Right cardiac atrium (tissue), 5 donors: ENCODE measurements around the gene PACRG. TPM values are rescaled to one million over a fixed set of nuclear protein-coding genes. Genes with fewer than 3 reads are reported as not detected.

ENCODE experiments used
- ATAC-seq, 2 donors: fragments of 200-7000 bp; cut with Tn5 transposase; one replicate each; pipeline versions ENCODE4 v1.8.0 to v1.9.1; 2020; ENCODE audit warnings: moderate library complexity in 2 of 2, mild to moderate bottlenecking in 1 of 2
- DNase-seq, 3 donors: peaks; one replicate each; pipeline ENCODE4 v3.0.0-alpha.2; 2020
- H3K27ac ChIP-seq: one replicate; pipeline ENCODE4 v1.5.1; 2013; ENCODE audit warnings: mild to moderate bottlenecking, low read length, control low read depth, moderate library complexity
- H3K27me3 ChIP-seq: one replicate; pipeline ENCODE4 v1.6.1; 2013; ENCODE audit not compliant: control insufficient read depth, insufficient read depth
- H3K4me1 ChIP-seq: one replicate; pipeline ENCODE4 v1.6.1; 2013; ENCODE audit warnings: low read length; ENCODE audit not compliant: control insufficient read depth, insufficient read depth
- H3K4me3 ChIP-seq: one replicate; pipeline ENCODE4 v1.5.1; 2013; ENCODE audit warnings: low read length, control low read depth
- H3K9me3 ChIP-seq: one replicate; pipeline ENCODE4 v1.6.1; 2013; ENCODE audit warnings: low read length; ENCODE audit not compliant: control insufficient read depth
- WGBS: extraction: QIAGEN DNeasy Blood & Tissue Kit; methylation state at CpG from one replicate; pipeline ENCODE4 v1.1.7; 2013; 5-methylcytosine and 5-hydroxymethylcytosine counted together
- intact Hi-C, 4 donors: fragments of 100-400 bp; cut with DNase I; formaldehyde crosslinking; loops; one replicate each; pipeline versions ENCODE4 v1.11.0 to v1.14.0; 2022 to 2023
- polyA plus RNA-seq: library from polyadenylated mRNA; stranded (reverse); fragments of 200-250 nt; gene quantifications from one replicate; pipeline ENCODE4 v1.2.3, GENCODE V29; 2013
- total RNA-seq, 4 donors: library from RNA; stranded (reverse); fragmentation: NEBNext Ultra II Directional; extraction: Animal tissue kit (Norgen Biotek cat#: 25700); gene quantifications; one replicate each; pipeline ENCODE4 v1.2.1, GENCODE V29; 2021
- donor health status: healthy with polysubstance abuse.
- donor health status: DM: no; HTN: yes; CAD: no.
- donor health status: DM: no; HTN: no; CAD: no.
- donor health status: DM: no; HTN: yes; CAD: no; lungs with severe emphysema.
- donor health status: DM: yes; HTN: yes; CAD: no.

The PACRG gene
- total and polyA plus RNA-seq, 5 donors = 3.9 to 9.4 (median 4.9) TPM

DNA sequence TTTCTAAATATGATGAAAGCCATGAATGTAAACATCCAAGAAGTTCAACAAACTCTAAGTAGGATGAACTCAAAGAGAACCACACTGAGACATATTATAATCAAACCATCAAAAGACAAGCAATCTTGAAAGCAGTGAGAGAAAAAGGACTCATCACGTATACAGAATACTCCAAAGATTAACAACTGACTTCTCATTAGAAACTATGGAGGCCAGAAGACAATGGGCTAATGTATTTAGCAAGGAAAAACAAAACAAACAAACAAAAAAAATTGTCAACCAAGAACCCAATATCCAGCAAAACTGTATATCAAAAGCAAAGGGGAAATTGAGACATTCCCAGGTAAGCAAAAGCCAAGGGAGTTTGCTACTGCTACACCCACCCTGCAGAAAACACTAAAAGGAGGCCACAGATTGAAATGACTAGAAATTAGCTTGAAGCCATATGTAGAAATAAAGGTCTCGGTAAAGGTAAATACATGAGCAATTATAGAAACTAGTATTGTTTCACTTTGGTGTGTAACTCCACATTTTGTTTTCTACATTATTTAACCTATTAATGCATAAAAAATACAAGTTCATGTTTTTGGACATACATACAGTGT, 385.7 kb downstream of the PACRG start:
- H3K9me3 ChIP-seq = no peaks in the 10 kb centered on the region
- ATAC-seq = no peak
- intact Hi-C loops = no loop called here
- WGBS = 82% methylated on average over 2 of the region's 2 CpGs
- no peak for DNase-seq
- no peaks in the 10 kb centered on the region for H3K27me3 ChIP-seq
- H3K4me1 ChIP-seq = no peaks in the 10 kb centered on the region
- no peak overlapping the region for H3K4me3 ChIP-seq
- H3K27ac ChIP-seq = no peak overlapping the region

DNA sequence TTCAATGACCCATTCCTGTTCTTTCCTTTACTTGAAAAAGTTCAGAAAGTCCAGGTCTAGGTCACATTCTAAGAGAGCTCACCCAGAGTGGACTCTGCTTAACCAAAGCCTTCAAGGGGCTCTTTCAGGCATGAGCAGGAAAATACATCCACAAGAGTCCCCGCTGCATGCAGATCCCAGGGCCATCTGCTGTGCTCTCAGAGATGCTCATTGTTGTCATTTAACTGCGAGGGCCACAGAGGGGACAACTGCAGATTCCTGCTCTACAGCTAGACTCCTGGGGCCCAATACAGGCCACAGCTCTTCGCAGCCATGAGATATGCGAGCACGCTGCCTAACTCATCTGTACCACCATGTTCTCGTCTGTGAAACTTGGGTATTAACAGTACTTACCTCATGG, 391.2 kb downstream of the PACRG start:
- Histone ChIP-seq H3K4me1 (no peaks in the 10 kb centered on the region), H3K27ac (no peak overlapping the region), H3K9me3 (no peaks in the 10 kb centered on the region), H3K27me3 (no peaks in the 10 kb centered on the region), H3K4me3 (no peak overlapping the region)
- no peak for DNase-seq
- intact Hi-C loops = no loop called here
- WGBS = 96% methylated on average over 6 of the region's 6 CpGs
- no peak for ATAC-seq

DNA sequence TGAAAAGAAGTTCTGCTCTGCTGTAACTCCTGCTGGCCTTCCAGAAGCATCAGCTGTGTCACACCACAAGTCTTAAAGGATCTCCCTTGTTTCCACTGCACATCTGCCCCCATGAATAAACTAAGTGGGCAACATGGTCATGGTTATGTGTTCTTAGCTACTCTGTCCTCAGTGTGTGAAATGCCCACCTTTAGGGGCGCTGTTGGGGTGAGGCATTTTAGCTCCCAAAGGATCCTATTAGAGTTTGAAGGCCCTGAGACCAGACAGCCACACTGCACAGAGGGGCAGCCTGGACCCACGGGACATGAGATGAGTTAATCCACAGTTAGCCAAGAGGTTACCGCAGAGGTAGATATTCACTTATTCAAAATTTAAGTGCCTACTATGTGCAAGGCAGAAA, 392.4 kb downstream of the PACRG start:
- ATAC-seq (no peak), DNase-seq (no peak)
- no peaks in the 10 kb centered on the region for H3K27me3 ChIP-seq
- no peak overlapping the region for H3K27ac ChIP-seq
- 83% methylated on average over 3 of the region's 3 CpGs for WGBS
- no peaks in the 10 kb centered on the region for H3K9me3 ChIP-seq
- H3K4me1 ChIP-seq = no peaks in the 10 kb centered on the region
- H3K4me3 ChIP-seq = no peak overlapping the region
- intact Hi-C loops = no loop called here

DNA sequence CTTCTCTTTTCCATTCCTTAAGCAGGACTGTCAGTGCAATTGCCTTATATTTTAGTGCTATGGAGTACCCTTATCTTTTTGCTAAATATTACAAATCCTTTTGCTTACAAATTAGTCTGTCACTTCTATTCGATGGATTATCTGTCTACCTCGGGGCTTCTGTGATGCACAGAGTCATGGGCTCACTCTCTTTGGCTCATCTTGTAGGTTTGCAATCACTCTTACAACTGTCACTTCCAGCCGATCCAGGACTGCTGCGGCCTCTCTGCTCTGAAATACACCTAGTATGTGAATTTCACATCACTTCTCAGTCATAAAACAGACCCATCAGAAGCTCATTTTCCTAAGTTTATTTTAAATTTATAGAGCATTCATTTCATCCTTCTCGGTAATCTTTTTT, 393.5 kb downstream of the PACRG start:
- H3K4me1 ChIP-seq = no peaks in the 10 kb centered on the region
- intact Hi-C loops = no loop called here
- H3K27ac ChIP-seq = no peak overlapping the region
- 87% methylated on average over 5 of the region's 5 CpGs for WGBS
- no peak for ATAC-seq
- no peaks in the 10 kb centered on the region for H3K9me3 ChIP-seq
- no peak for DNase-seq
- H3K27me3 ChIP-seq = no peaks in the 10 kb centered on the region
- H3K4me3 ChIP-seq = no peak overlapping the region

DNA sequence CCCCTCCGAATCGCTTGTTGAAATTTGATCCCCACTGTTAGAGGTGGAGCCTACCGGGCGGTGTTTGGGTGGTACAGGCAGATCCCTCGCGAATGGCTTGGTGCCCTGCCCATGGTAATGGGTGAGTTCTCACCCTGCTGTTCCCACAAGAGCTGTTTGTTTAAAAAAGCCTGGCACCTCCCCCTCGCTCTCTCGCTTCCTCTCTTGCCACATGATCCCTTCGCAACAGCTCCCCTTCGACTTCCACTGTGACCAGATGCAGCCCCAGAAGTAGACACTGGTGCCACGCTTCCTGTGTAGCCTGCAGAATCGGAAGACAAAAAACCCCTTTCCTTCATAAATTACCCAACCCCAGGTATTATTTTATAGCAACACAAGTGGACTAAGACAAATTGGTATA, 394.6 kb downstream of the PACRG start:
- no peaks in the 10 kb centered on the region for H3K4me1 ChIP-seq
- H3K4me3 ChIP-seq = no peak overlapping the region
- H3K27ac ChIP-seq = no peak overlapping the region

DNA sequence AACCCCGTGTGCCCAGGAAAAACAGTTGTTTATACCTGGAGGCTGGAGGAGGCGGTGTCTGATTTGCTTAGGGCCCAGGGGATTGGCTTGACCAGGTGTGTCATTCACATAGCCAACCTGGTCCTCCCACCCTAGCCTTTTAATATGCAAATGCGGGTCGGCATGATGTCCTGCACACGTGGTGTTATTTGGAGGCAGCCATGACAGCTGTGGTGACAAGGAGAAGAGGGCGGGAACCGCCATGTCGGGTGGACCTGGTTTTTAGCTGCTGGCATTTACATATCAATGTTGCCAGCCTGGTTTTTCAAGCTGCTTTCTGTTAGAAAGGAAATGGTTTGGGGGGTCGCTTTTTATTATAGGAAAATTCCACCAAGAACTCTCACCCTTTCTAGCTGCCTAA, 395.3 kb downstream of the PACRG start:
- Histone ChIP-seq H3K27me3 (no peaks in the 10 kb centered on the region), H3K27ac (no peak overlapping the region), H3K4me3 (no peak overlapping the region), H3K4me1 (no peaks in the 10 kb centered on the region), H3K9me3 (no peaks in the 10 kb centered on the region)
- 85% methylated on average over 9 of the region's 9 CpGs for WGBS
- intact Hi-C loops = no loop called here
- no peak for DNase-seq
- ATAC-seq = no peak

More for the DNA sequence above, 394.6 kb downstream of the PACRG start:
- WGBS = 93% methylated on average over 12 of the region's 12 CpGs
- Histone ChIP-seq H3K9me3 (no peaks in the 10 kb centered on the region), H3K27me3 (no peaks in the 10 kb centered on the region)
- DNase-seq = no peak
- no peak for ATAC-seq
- intact Hi-C loops = no loop called here

DNA sequence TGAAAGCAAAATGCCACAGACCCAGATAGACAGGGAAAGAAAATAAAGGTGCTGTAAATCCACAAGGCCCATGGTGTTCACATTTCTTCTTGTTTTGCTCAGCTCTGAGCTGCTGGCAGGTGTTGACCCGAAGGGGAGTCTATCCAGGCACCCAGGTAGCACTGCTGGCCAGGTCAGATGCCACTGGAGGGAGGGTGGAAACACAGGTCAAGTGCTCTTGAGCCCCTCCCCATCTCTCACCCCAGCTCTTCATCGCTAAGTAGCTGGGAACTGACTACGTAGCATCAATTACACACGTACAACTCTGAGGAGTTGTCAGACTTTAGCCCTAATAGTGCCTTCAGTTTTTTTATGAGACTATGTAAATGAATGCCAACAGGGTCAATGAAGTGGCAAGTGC, 399.0 kb downstream of the PACRG start:
- ATAC-seq (no peak), DNase-seq (no peak)
- H3K4me1 ChIP-seq = no peaks in the 10 kb centered on the region
- H3K27ac ChIP-seq = no peak overlapping the region
- intact Hi-C loops = no loop called here
- no peaks in the 10 kb centered on the region for H3K27me3 ChIP-seq
- WGBS = 92% methylated on average over 4 of the region's 4 CpGs
- H3K4me3 ChIP-seq = no peak overlapping the region
- no peaks in the 10 kb centered on the region for H3K9me3 ChIP-seq

DNA sequence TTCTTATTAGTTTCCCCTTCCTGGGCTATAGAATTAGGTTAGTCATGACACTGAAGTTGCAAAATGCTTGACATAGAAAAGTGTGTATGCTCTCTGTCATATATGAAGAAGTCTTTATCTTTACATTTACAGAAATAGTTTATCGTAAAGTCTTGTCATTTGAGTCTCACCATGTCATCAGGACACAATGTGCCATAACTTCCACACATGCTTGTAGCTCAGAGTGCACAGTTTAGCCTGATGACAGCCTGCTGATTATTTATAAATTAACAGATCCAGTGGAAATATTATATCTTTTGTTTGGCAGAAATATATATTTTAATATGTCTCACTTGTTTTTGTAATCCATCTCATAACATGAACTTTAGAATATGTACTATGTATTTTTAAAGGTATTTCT, 399.8 kb downstream of the PACRG start:
- ATAC-seq (no peak), DNase-seq (no peak)
- WGBS = 62% methylated on average over 1 of the region's 1 CpG
- no peak overlapping the region for H3K4me3 ChIP-seq
- H3K27me3 ChIP-seq = no peaks in the 10 kb centered on the region
- H3K9me3 ChIP-seq = no peaks in the 10 kb centered on the region
- H3K4me1 ChIP-seq = no peaks in the 10 kb centered on the region
- intact Hi-C loops = no loop called here
- H3K27ac ChIP-seq = no peak overlapping the region

DNA sequence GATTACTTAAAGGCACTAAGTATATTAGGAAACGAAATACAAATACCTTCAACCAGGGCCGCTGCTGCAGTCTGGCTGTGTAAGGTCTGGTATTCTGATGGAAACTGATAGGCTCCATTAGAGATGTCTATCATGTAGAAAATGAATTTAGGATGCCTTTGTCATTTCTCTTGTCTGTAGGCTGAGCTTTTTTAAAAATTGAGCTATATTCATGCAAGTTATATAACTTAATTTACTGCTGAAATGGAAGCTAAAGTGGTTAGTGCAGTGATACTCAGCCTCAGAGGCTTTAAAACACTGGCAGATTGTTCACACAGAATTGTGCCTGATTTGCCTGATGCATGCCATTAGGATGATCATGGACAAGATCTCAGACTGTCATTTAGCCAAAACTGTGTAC, 400.6 kb downstream of the PACRG start:
- DNase-seq (no peak), ATAC-seq (no peak)
- no peak overlapping the region for H3K4me3 ChIP-seq
- H3K27me3 ChIP-seq = no peaks in the 10 kb centered on the region
- no peaks in the 10 kb centered on the region for H3K9me3 ChIP-seq
- no peaks in the 10 kb centered on the region for H3K4me1 ChIP-seq
- WGBS = 93% methylated on average over 2 of the region's 2 CpGs
- intact Hi-C loops = no loop called here
- H3K27ac ChIP-seq = no peak overlapping the region

DNA sequence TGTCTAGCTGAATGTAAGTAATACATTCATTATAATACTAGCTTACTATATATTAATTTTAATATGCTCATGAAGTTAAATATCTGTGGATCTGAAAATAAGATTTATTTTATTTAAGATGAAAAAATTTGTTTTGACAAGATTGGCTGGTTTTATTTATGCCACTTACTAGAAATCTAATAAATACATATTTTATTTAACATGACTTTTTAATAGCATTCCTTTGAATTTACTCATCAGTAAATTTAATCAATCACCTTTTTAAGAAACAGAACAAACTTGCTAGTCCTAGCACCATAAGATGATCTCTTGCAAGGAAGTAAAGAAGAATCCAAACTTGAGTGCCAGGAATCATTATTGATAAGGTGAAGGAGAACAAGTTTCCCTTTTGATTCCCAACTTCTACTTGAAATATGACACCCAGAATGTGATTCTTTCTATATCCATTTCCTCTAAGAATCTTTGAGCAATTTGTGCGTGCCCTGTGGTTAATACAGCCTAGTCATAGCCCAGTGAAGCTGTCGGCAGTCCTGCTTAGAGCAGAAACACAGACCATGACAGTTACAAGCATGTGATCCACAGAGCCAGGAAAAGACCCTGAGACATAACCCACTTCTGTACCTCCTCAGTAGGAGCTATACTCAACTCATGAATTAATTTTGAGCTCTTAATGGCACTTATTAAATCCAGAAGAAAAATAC, 404.4 kb downstream of the PACRG start:
- no peak overlapping the region for H3K4me3 ChIP-seq
- no peaks in the 10 kb centered on the region for H3K4me1 ChIP-seq
- intact Hi-C loops = no loop called here

DNA sequence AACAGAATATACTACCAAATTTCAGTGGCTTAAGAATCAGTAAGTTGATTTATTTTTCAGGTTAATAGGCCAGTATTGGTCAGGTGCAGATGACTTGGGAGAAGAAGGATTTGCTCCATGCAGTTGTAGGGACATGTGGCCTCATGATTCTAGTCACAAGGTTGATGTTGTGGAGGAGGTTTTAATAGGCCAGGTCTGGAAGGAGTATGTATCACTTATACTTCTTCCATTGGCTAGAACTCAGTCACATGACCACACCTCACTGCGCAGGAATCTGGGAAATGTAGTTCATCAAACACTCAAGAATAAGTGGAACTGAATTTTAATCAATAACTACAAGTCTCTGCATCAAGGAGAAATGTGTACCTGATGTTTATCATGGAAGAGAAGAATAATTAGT, 405.2 kb downstream of the PACRG start:
- 91% methylated on average over 1 of the region's 1 CpG for WGBS
- no peaks in the 10 kb centered on the region for H3K9me3 ChIP-seq
- no peak overlapping the region for H3K4me3 ChIP-seq
- no peaks in the 10 kb centered on the region for H3K4me1 ChIP-seq
- H3K27me3 ChIP-seq = no peaks in the 10 kb centered on the region
- DNase-seq (no peak), ATAC-seq (no peak)
- intact Hi-C loops = no loop called here
- H3K27ac ChIP-seq = no peak overlapping the region

More for the DNA sequence above, 404.4 kb downstream of the PACRG start:
- DNase-seq (no peak), ATAC-seq (no peak)
- no peaks in the 10 kb centered on the region for H3K27me3 ChIP-seq
- no peaks in the 10 kb centered on the region for H3K9me3 ChIP-seq
- WGBS = 54% methylated on average over 2 of the region's 2 CpGs
- H3K27ac ChIP-seq = no peak overlapping the region

DNA sequence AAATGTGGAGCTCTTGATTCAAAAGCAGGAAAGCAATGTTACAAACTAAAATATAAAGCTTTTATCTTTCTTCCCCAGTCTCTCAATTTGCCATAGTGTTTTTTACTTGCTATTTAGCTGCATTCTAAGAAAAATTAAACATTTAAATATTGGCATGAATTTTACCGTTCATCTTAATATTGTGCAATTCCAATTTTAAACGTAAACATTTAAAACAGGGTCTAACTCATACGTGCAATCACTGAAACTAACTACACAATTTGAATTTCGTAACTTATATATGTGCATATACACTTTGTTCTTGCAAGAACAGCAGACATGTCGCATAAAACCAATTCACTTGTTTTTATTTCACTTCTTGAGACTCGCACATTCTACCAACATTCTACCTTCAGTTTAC, 405.9 kb downstream of the PACRG start:
- H3K27me3 ChIP-seq = no peaks in the 10 kb centered on the region
- no peak for ATAC-seq

More for the DNA sequence above, 405.9 kb downstream of the PACRG start:
- Histone ChIP-seq H3K9me3 (no peaks in the 10 kb centered on the region), H3K4me1 (no peaks in the 10 kb centered on the region), H3K27ac (no peak overlapping the region), H3K4me3 (no peak overlapping the region)
- 92% methylated on average over 6 of the region's 6 CpGs for WGBS
- intact Hi-C loops = no loop called here
- no peak for DNase-seq
